Posterior vena cava (tissue), 2 donors: Measurements from ENCODE around the gene CANX. TPM values are rescaled to one million over a fixed set of nuclear protein-coding genes. Genes with fewer than 3 reads are reported as not detected.
"Not testable (repeated sequence)": the region's sequence is repeated elsewhere in the genome, so short reads cannot be mapped to it uniquely, and the experiment has no call there.

ENCODE experiments used
- DNase-seq: peaks from one replicate; pipeline ENCODE4 v3.0.0-alpha.2; 2020; ENCODE audit warnings: low spot score
- intact Hi-C, 2 donors: fragments of 100-400 bp; cut with DNase I; formaldehyde crosslinking; loops; one replicate each; pipeline versions ENCODE4 v1.14.1 to v1.14.2; 2022 to 2023
- total RNA-seq, 2 donors: library from RNA; stranded (reverse); fragmentation: NEBNext Ultra II Directional; extraction: Animal tissue kit (Norgen Biotek cat#: 25700); gene quantifications; one replicate each; pipeline ENCODE4 v1.2.1, GENCODE V29; 2021
- donor health status: DM: yes; HTN: yes; CAD: no.
- donor health status: DM: yes; HTN: yes; CAD: no.

The CANX gene
- total RNA-seq, 2 donors from 2014 or later, result 525 to 591 TPM

- intact Hi-C loops, result no loop called here
- DNase-seq, result no peak
Observed at GRCh38 chr5:179738742-179739141, 40.0 kb downstream of the CANX start.

- intact Hi-C loops, DNase-seq: not testable (repeated sequence)
Observed at GRCh38 chr5:179744106-179744505, 45.3 kb downstream of the CANX start.

- intact Hi-C loops, result no loop called here
- DNase-seq, result no peak
Observed at GRCh38 chr5:179746872-179747271, 48.1 kb downstream of the CANX start.

GRCh38 chr5:179747811-179748210, 49.0 kb downstream of the CANX start:
- intact Hi-C loops, result no loop called here
- DNase-seq, result no peak

- no peak for DNase-seq
Observed at GRCh38 chr5:179749857-179750508, 51.2 kb downstream of the CANX start.

GRCh38 chr5:179753971-179754370, 55.2 kb downstream of the CANX start:
- intact Hi-C loops, result no loop called here
- DNase-seq, result no peak

More at GRCh38 chr5:179749857-179750508, 51.2 kb downstream of the CANX start:
- intact Hi-C loops, result no loop called here

- intact Hi-C loops, result no loop called here
- no peak for DNase-seq
Observed at GRCh38 chr5:179755022-179755421, 56.3 kb downstream of the CANX start.

GRCh38 chr5:179758955-179759354, 60.2 kb downstream of the CANX start:
- intact Hi-C loops, result no loop called here
- peak; percentile 8 for DNase-seq

- intact Hi-C loops, result loop anchor here in 1 of 2 donors (5.0 kb wide), 1 partner anchor 147 kb away; the partner anchor contains the start of gene TBC1D9B
- peak; percentile 55 for DNase-seq
Observed at GRCh38 chr5:179759581-179760551, 61.1 kb downstream of the CANX start.

- intact Hi-C loops, result loop anchor here in 1 of 2 donors (5.0 kb wide), 1 partner anchor 145 kb away; the partner anchor contains the start of gene TBC1D9B
- DNase-seq, result peak; percentile 36
Observed at GRCh38 chr5:179762079-179762780, 63.5 kb downstream of the CANX start.

- peak; percentile 4 for DNase-seq
- intact Hi-C loops, result loop anchor here in 1 of 2 donors (5.0 kb wide), 1 partner anchor 145 kb away; the partner anchor contains the start of gene TBC1D9B
Observed at GRCh38 chr5:179762781-179763176, 64.0 kb downstream of the CANX start.

GRCh38 chr5:179763215-179763945, 64.6 kb downstream of the CANX start:
- intact Hi-C loops, result loop anchor here in 1 of 2 donors (5.0 kb wide), 1 partner anchor 144 kb away; the partner anchor contains the start of gene TBC1D9B
- DNase-seq, result peak; percentile 81

GRCh38 chr5:179764056-179764455, 65.3 kb downstream of the CANX start:
- intact Hi-C loops, result loop anchor here in 1 of 2 donors (5.0 kb wide), 1 partner anchor 143 kb away; the partner anchor contains the start of gene TBC1D9B
- peak; percentile 45 for DNase-seq

GRCh38 chr5:179765400-179765799, 66.6 kb downstream of the CANX start:
- DNase-seq, result peak; percentile 89
- intact Hi-C loops, result no loop called here

- intact Hi-C loops, result no loop called here
- DNase-seq, result peak; percentile 70
Observed at GRCh38 chr5:179766021-179766725, 67.4 kb downstream of the CANX start.

GRCh38 chr5:179766726-179767455, 68.1 kb downstream of the CANX start:
- no peak for DNase-seq
- intact Hi-C loops, result no loop called here

GRCh38 chr5:179767496-179768100, 68.8 kb downstream of the CANX start:
- intact Hi-C loops, result no loop called here

More at GRCh38 chr5:179767496-179768100, 68.8 kb downstream of the CANX start:
- peak; percentile 0 for DNase-seq
